ENCODE measurements around the gene PDE2A. TPM values are rescaled to one million over a fixed set of nuclear protein-coding genes. Genes with fewer than 3 reads are reported as not detected.

Gene PDE2A
- total and polyA plus RNA-seq, 2 experiments from 2014 or later, result 0.60 to 2.2 TPM

GRCh38 chr11:72688486-72688885 is 14.3 kb upstream of the PDE2A start:
- no peaks in the 10 kb centered on the region for H3K9me3 ChIP-seq (ENCODE audit: low read depth)
- H3K4me3 ChIP-seq, result no peak overlapping the region
- H3K4me1 ChIP-seq (ENCODE audit: insufficient read depth), result peaks cover 5% of the 10 kb centered on the region
- no peaks in the 10 kb centered on the region for H3K9me2 ChIP-seq (replicated peaks; ENCODE audit: insufficient read depth)
- no peaks in the 10 kb centered on the region for H4K20me1 ChIP-seq (ENCODE audit: insufficient read depth, poor library complexity, severe bottlenecking)
- H3K79me2 ChIP-seq, result no peaks in the 10 kb centered on the region
- no peaks in the 10 kb centered on the region for H3K27me3 ChIP-seq
- TF ChIP-seq EZH2phosphoT487 (IDR thresholded peaks at IDR 0.05; ENCODE audit: low read depth, severe bottlenecking, unreplicated experiment) (no peak), EZH2 (IDR thresholded peaks at IDR 0.05; ENCODE audit: borderline replicate concordance) (no peak), CTCF (IDR thresholded peaks at IDR 0.05; ENCODE audit: poor library complexity) (no peak)
- WGBS (ENCODE audit: low lambda C conversion rate, missing lambda C conversion rate), result 94% methylated on average over 7 of the region's 7 CpGs
- no peak overlapping the region for H3K27ac ChIP-seq
- no peak overlapping the region for H2AFZ ChIP-seq
- H3K4me2 ChIP-seq, result no peak overlapping the region
- no peak for DNase-seq (ENCODE audit: low spot score)
- no peaks in the 10 kb centered on the region for H3K36me3 ChIP-seq (replicated peaks; ENCODE audit: insufficient read depth, low read depth)

GRCh38 chr11:72687326-72687725 is 13.1 kb upstream of the PDE2A start:
- H3K4me3 ChIP-seq, result no peak overlapping the region
- 95% methylated on average over 7 of the region's 7 CpGs for WGBS (ENCODE audit: low lambda C conversion rate, missing lambda C conversion rate)
- H3K27ac ChIP-seq, result no peak overlapping the region
- no peak for DNase-seq (ENCODE audit: low spot score)
- H3K9me3 ChIP-seq (ENCODE audit: low read depth), result no peaks in the 10 kb centered on the region
- TF ChIP-seq CTCF (IDR thresholded peaks at IDR 0.05; ENCODE audit: poor library complexity), result no peak
- no peaks in the 10 kb centered on the region for H4K20me1 ChIP-seq (ENCODE audit: insufficient read depth, poor library complexity, severe bottlenecking)
- H3K9me2 ChIP-seq (replicated peaks; ENCODE audit: insufficient read depth), result no peaks in the 10 kb centered on the region
- no peaks in the 10 kb centered on the region for H3K27me3 ChIP-seq
- no peak overlapping the region for H3K4me2 ChIP-seq
- no peaks in the 10 kb centered on the region for H3K36me3 ChIP-seq (replicated peaks; ENCODE audit: insufficient read depth, low read depth)
- H2AFZ ChIP-seq, result no peak overlapping the region
- peaks cover 5% of the 10 kb centered on the region for H3K4me1 ChIP-seq (ENCODE audit: insufficient read depth)
- H3K79me2 ChIP-seq, result no peaks in the 10 kb centered on the region

- Histone ChIP-seq H3K4me1 (ENCODE audit: insufficient read depth) (peaks cover 5% of the 10 kb centered on the region), H3K36me3 (replicated peaks; ENCODE audit: insufficient read depth, low read depth) (no peaks in the 10 kb centered on the region), H3K27ac (peak overlapping the region; percentile 53), H3K79me2 (no peaks in the 10 kb centered on the region), H3K9me2 (replicated peaks; ENCODE audit: insufficient read depth) (no peaks in the 10 kb centered on the region), H3K27me3 (no peaks in the 10 kb centered on the region), H2AFZ (no peak overlapping the region), H3K9me3 (ENCODE audit: low read depth) (no peaks in the 10 kb centered on the region), H3K4me3 (no peak overlapping the region), H4K20me1 (ENCODE audit: insufficient read depth, poor library complexity, severe bottlenecking) (no peaks in the 10 kb centered on the region), H3K4me2 (no peak overlapping the region)
- no peak for DNase-seq (ENCODE audit: low spot score)
- 90% methylated on average over 6 of the region's 8 CpGs for WGBS (ENCODE audit: low lambda C conversion rate, missing lambda C conversion rate)
- TF ChIP-seq EZH2 (IDR thresholded peaks at IDR 0.05; ENCODE audit: borderline replicate concordance), result no peak
- no peak for TF ChIP-seq EZH2phosphoT487 (IDR thresholded peaks at IDR 0.05; ENCODE audit: low read depth, severe bottlenecking, unreplicated experiment)
- no peak for TF ChIP-seq CTCF (IDR thresholded peaks at IDR 0.05; ENCODE audit: poor library complexity)
Measured at GRCh38 chr11:72686639-72687220, 12.5 kb upstream of the PDE2A start.
